GM10847 (cell line): ENCODE measurements around the gene TSR3.

Experiments used
- POLR2A ChIP-seq: IDR thresholded peaks from 2 replicates; pipeline ENCODE4 v1.6.1; 2011; ENCODE audit not compliant: insufficient read length; ENCODE audit errors: extremely low read depth

The TSR3 gene

DNA sequence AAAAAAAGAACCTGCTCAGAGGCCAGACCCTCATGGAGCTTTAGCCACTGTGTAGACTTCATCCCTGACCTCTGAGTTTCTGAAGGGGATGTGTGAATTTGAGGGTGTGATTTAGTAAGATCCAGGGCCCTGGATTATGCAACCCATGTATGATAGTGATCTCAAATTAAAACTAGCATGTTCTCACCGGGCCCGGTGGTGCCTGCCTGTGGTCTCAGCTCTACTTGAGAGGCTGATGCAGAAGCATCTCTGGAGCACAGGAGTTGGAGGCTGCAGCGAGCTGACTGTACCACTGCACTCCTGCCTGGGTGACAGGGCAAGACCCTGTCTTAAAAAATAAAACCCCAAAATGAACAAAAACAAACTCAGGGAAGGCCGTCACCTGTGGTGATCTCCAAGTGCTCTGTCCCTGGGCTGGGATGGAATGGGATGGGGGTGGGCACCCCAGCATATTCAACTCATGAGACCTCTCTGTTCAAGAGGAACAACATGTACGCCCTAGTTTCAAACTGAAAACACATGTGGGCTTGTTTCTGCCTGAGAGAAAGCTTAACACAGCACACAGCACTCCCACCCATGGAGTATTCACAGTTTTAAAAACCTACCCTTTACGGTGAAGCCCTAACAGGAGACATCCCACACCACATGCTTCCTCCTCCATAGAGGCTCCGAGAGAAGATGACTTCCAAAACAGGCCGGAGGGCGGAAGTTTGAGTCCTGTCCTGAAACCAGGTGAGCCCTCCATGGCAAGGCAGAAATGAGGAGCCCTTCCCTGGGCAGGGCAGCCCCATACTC is 30.1 kb upstream of the TSR3 start:
- no peak for TF ChIP-seq POLR2A

GRCh38 chr16:1380195-1380594 is 28.5 kb upstream of the TSR3 start:
- no peak for TF ChIP-seq POLR2A

- peak; percentile 50 for TF ChIP-seq POLR2A
Observed at GRCh38 chr16:1379304-1380076, 27.8 kb upstream of the TSR3 start.

GRCh38 chr16:1378804-1379303 is 27.2 kb upstream of the TSR3 start:
- TF ChIP-seq POLR2A, result no peak

- TF ChIP-seq POLR2A, result no peak
Observed at GRCh38 chr16:1378087-1378803, 26.6 kb upstream of the TSR3 start.

DNA sequence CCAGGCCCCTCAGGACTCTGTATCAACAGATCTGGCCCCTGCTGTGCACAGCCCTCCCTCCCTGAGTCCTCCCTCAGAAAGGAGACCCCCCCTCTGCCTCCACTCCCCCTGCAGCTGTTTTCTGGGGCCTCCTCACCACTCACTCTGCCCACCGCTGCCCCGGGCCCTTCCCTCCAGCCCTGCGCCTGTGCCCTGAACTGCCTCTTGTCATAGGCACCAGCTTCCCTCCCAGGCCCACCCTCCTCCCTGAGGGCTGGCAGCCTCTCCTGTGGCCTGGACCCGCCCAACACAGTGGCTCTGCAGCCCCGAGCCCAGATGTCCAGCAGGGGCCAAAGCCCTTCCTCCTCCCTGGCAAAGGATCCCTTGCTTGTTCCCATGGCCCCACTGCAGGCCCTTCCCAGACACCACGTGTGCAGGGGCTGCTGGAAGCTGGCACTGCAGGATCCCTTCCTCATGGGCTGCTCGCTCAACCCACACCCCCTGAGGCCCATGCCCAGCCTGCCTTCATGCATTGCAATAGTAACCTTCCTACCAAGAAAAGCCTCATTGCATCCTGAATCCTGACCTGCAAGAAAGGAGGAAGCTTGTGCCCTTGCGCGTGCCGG is 25.8 kb upstream of the TSR3 start:
- no peak for TF ChIP-seq POLR2A

DNA sequence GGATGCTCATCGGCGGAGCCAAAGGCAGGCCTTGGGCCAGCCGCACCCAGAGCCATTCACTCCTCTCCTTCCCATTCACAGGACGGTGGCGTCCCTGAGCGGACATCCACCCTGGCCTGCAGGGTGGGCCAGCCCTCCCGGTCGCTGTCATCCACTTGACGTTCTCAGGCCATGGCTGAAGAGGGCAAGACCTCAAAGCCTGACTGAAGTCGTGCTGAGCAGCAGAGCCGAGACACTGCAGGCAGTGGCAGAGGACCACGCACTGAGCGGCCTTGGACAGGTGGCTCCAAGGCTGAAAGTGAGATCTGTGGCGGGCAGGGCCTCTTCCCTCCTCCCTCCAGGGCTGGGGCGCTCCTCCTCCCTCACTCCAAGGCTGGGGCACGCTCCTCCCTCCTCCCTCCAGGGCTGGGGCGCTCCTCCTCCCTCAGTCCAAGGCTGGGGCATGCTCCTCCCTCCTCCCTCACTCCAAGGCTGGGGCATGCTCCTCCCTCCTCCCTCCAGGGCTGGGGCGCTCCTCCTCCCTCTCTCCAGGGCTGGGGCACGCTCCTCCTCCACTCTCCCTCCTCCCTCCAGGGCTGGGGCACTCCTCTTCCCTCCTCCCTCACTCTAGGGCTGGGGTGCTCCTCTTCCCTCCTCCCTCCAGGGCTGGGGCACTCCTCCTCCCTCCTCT is 24.2 kb upstream of the TSR3 start:
- no peak for TF ChIP-seq POLR2A

DNA sequence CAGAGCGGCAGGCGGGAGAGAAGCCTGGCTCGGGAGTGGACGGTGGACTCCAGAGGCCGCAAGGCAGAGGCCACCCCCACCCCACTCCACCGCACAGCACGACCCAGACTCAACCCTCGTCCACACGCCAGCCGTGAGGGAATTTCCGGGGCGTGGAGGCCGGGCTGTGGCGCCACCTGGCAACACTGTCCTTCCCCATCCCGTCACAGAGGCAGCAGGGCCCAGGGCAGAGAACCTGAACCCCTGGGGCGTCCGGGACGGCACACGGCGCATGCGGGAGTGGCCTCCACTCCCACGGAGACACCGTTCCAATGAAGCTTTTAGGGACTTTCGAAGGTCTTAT is 23.6 kb upstream of the TSR3 start:
- TF ChIP-seq POLR2A, result no peak

- no peak for TF ChIP-seq POLR2A
Observed at GRCh38 chr16:1374418-1375297, 23.0 kb upstream of the TSR3 start.

DNA sequence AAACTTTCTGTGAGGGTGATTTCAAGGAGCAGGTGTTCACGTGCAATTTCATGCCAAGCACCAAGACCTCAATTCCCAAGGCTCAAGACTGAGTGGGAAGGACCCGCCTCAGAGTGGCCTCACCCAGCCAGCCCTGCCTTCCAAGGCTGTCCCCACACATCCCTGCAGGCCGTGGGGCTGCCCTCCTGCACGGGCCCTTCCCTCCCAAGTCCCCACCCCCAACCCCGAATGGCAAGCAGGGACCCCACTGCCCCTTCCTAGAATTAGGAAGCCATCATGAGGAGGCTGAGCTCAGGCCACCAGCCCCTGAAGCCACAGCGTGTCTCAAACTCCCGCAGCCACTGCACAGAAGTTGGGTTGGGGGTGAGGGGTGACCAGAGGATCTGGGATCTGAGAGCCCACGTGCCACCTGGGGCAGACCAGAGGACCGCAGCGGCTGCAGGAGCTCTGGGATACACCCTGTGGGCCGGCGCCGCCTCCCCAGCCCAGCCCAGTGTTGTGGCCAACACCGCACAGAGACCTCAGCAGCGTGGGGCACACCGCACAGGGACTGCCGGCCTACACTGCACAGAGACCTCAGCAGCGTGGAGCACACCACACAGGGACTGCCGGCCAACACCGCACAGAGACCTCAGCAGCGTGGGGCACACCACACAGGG is 20.7 kb upstream of the TSR3 start:
- TF ChIP-seq POLR2A, result no peak

GRCh38 chr16:1371054-1371978 is 19.6 kb upstream of the TSR3 start:
- TF ChIP-seq POLR2A, result no peak

DNA sequence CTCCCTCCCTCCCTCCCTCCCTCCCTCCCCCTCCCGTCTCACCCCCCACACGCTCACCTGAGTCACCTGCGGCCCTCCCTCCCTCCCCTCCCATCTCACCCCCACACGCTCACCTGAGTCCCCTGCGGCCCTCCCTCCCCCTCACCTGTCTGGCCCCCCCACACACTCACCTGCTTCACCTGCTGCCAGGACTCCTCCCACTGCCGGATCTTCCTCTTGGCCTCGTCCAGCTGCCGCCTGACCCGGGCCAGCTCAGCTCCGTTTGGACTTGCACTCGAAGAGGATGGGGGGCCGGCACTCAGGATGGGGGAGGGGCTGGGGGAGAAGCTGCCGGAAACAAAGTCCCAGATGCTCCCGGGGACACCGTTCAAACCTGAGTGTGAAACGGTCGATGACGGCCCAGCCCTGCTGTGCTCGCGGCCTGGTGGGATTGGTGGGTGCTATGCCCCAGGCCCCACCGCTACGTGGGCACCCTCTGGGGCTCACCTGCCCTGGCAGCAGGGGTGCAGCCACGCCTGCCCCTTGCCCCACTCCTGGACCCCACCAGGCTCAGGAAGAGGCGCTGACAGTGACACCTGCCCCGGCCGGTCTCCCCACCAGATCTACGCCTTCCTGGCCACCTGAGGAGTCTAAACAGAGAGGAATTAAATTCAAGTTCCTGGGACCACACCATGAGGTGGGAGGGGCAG is 16.0 kb upstream of the TSR3 start:
- TF ChIP-seq POLR2A, result no peak

DNA sequence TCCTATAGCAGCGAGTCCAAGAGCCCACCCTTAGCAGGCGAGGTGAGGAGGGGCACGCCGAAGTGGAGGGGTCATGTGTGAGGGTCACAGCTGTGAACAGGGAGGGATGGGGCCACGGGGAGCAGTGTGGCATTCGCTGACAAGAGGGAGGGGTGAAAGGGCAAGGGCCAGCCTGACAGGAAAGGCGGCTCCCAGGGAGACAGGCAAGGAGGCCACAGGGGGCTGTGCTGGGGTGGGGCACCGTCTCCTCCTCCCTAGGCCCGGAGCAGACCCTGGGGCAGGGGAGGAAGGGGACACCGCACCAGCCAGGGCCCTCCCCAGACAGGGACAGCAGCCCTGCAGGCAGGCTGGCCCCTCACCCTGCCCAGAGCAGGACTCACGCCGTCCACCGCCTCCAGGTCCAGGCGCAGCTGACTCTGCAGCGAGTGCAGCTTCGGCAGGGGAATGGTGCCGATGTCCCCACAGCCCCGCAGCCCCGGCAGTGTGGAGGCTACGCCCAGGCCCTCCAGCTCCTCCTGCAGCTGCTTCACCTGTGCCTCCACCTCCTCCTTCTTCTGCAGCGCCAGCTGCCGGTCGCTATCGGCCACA is 15.1 kb upstream of the TSR3 start:
- no peak for TF ChIP-seq POLR2A
